Right atrium auricular region (tissue), 2 donors: Measurements from ENCODE around the gene NLRC4. TPM values are rescaled to one million over a fixed set of nuclear protein-coding genes. Genes with fewer than 3 reads are reported as not detected.

Experiments used
- DNase-seq: peaks from one replicate; pipeline ENCODE4 v3.0.0-alpha.2; 2019; ENCODE audit warnings: low spot score
- H3K27ac ChIP-seq, 2 donors: fragments of 200-600 bp; sonication (generic); 1 replicate in 1 of 2; 2 replicates in 1 of 2; pipeline ENCODE4 v1.5.1; 2016 to 2019
- H3K27me3 ChIP-seq, 2 donors: fragments of 200-600 bp; sonication (generic); one replicate each; pipeline versions ENCODE4 v1.5.1 to v1.6.0; 2017 to 2019
- H3K36me3 ChIP-seq: fragments of 200-600 bp; sonication (generic); one replicate; pipeline ENCODE4 v1.5.1; 2016
- H3K4me1 ChIP-seq, 2 donors: fragments of 200-600 bp; sonication (generic); one replicate each; pipeline versions ENCODE4 v1.5.1 to v1.6.0; 2017 to 2019
- H3K4me3 ChIP-seq, 2 donors: fragments of 200-600 bp; sonication (generic); 1 replicate in 1 of 2; 2 replicates in 1 of 2; pipeline ENCODE4 v1.5.1; 2017 to 2019; ENCODE audit warnings: mild to moderate bottlenecking in 1 of 2, moderate library complexity in 1 of 2
- H3K9me3 ChIP-seq, 2 donors: fragments of 200-600 bp; sonication (generic); one replicate each; pipeline ENCODE4 v1.5.1; 2019
- CTCF ChIP-seq, 2 donors: fragments of 200-600 bp; sonication (generic); IDR thresholded peaks; one replicate each; pipeline ENCODE4 v1.5.1; 2019; ENCODE audit warnings: antibody characterized with exemption in 2 of 2
- total RNA-seq, 2 donors: library from RNA; depleted of rRNA; stranded (reverse); fragments of >200 nt; gene quantifications; one replicate each; pipeline ENCODE4 v1.1.0, GENCODE V29; 2016

NLRC4 gene
- total RNA-seq, 2 donors from 2014 or later: 0.15 to 1.3 TPM

- Histone ChIP-seq H3K9me3 (no peaks in the 10 kb centered on the region), H3K27me3 (no peaks in the 10 kb centered on the region), H3K36me3 (no peaks in the 10 kb centered on the region), H3K4me3 (no peak overlapping the region), H3K27ac (no peak overlapping the region), H3K4me1 (no peaks in the 10 kb centered on the region)
- no peak for DNase-seq
- no peak for TF ChIP-seq CTCF (IDR thresholded peaks at IDR 0.05)
These were observed 4.3 kb downstream of the NLRC4 start for GRCh38 chr2:32260376-32260775.

- H3K27ac ChIP-seq: no peak overlapping the region
- no peak for TF ChIP-seq CTCF (IDR thresholded peaks at IDR 0.05)
- H3K4me3 ChIP-seq: no peak overlapping the region
- H3K36me3 ChIP-seq: no peaks in the 10 kb centered on the region
- no peaks in the 10 kb centered on the region for H3K4me1 ChIP-seq
- no peaks in the 10 kb centered on the region for H3K27me3 ChIP-seq
- H3K9me3 ChIP-seq: no peaks in the 10 kb centered on the region
- DNase-seq: no peak
These were observed 6.4 kb downstream of the NLRC4 start for GRCh38 chr2:32258242-32258641.

- H3K36me3 ChIP-seq: no peaks in the 10 kb centered on the region
- TF ChIP-seq CTCF (IDR thresholded peaks at IDR 0.05): no peak
- H3K4me1 ChIP-seq: no peaks in the 10 kb centered on the region
- no peaks in the 10 kb centered on the region for H3K9me3 ChIP-seq
- no peaks in the 10 kb centered on the region for H3K27me3 ChIP-seq
- no peak overlapping the region for H3K27ac ChIP-seq
- H3K4me3 ChIP-seq: no peak overlapping the region
- DNase-seq: no peak
These were observed 14.4 kb downstream of the NLRC4 start for GRCh38 chr2:32250290-32250689.

GRCh38 chr2:32249731-32250236 lies 14.9 kb downstream of the NLRC4 start:
- DNase-seq: no peak
- TF ChIP-seq CTCF (IDR thresholded peaks at IDR 0.05): no peak
- Histone ChIP-seq H3K27me3 (no peaks in the 10 kb centered on the region), H3K27ac (no peak overlapping the region), H3K36me3 (no peaks in the 10 kb centered on the region), H3K4me1 (no peaks in the 10 kb centered on the region), H3K9me3 (no peaks in the 10 kb centered on the region), H3K4me3 (no peak overlapping the region)

- no peak for DNase-seq
- no peak overlapping the region for H3K27ac ChIP-seq
- no peaks in the 10 kb centered on the region for H3K27me3 ChIP-seq
- no peaks in the 10 kb centered on the region for H3K36me3 ChIP-seq
- no peaks in the 10 kb centered on the region for H3K9me3 ChIP-seq
- no peak overlapping the region for H3K4me3 ChIP-seq
- no peak for TF ChIP-seq CTCF (IDR thresholded peaks at IDR 0.05)
- no peaks in the 10 kb centered on the region for H3K4me1 ChIP-seq
These were observed 16.4 kb downstream of the NLRC4 start for GRCh38 chr2:32248299-32248698.

- Histone ChIP-seq H3K9me3 (no peaks in the 10 kb centered on the region), H3K4me1 (no peaks in the 10 kb centered on the region), H3K36me3 (no peaks in the 10 kb centered on the region), H3K27me3 (no peaks in the 10 kb centered on the region), H3K27ac (no peak overlapping the region), H3K4me3 (no peak overlapping the region)
- no peak for DNase-seq
- no peak for TF ChIP-seq CTCF (IDR thresholded peaks at IDR 0.05)
These were observed 17.8 kb downstream of the NLRC4 start for GRCh38 chr2:32246911-32247310.
